Stimulated activated CD8-positive, alpha-beta memory T cell treated with anti-CD3 and anti-CD28 coated beads, Interleukin-15, amount 100 ng/mL, for 48 hours (primary cell): Measurements from ENCODE around the gene KIF20A.
A peak's percentile ranks its signal among the peaks of the same experiment; 100 is the strongest.
"Not testable (repeated sequence)": the region's sequence is repeated elsewhere in the genome, so short reads cannot be mapped to it uniquely, and the experiment has no call there.

Experiments
- DNase-seq, 2 donors: peaks; one replicate each; pipeline ENCODE4 v3.0.0-alpha.2; 2020; ENCODE audit warnings: low read depth in 2 of 2

KIF20A gene

GRCh38 chr5:138178516-138179276 is at the start of gene KIF20A, which contains the start of gene BRD8:
TSS of gene KIF20A (plus strand) at chr5:138179112. CDS start at chr5:138179681, 569 bp downstream.
TSS of gene BRD8 (minus strand) at chr5:138178630. CDS start at chr5:138178614, 16 bp downstream.
- DNase-seq, result peak; percentile 86 to 90

GRCh38 chr5:138129347-138129746 is 49.6 kb upstream of the KIF20A start:
- no peak for DNase-seq

DNA sequence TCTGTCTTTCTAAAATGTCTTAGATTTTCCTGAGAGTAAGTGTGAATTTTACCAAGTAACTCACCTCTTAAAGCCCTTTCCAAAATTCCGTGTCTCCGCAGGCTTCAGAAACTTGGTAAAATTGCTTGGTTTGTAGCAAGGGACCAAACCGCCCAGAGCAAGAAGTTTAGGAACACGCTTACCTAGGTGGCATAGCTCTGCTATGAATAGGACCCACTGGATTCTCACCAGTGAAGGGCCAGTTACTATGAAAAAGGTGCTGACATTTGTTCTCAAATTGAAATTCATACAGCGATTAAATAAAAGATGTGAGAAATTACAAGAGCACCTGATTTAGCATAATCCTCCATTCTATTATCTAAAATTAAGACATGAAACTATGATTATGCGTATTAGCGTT is 46.4 kb upstream of the KIF20A start:
- DNase-seq, result no peak

DNA sequence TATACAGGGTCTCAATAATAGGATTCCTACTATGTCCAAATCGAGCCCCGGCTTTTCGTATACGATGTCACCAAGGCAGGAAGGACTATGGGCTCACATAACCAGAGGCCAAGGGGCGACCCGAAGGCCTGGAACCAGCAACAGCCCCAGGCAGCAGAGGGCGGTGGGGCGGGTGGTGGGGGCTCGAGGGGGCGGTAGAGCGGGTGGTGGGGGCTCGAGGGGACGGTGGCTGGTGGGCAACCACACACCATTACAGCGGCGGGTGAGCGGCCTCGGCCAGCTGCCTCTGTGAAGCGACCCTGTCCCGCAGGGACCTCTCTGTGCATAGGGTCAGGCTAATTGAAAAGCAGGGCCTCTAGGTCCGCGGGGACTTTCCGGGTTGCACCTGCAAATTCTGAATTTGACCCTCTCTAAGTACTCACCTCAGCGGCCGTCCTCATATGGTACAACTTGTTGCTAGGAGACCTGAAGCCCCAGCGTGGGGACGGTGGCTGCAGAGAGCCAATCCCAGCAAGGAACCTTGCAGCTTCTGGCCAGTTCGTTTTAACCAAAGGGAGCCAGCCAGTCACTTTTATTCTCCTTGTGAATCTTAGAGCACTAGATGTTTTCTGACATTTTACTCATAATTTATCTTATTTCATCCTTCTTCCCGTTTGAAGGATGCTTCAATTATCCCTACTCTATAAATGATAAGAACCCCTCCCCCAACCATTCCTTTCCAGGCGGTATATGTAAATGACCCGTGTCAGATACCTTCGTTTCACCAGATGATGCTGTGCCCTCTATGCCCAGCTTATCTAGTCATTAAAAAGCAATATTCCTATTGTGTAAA is 39.7 kb upstream of the KIF20A start, which contains the start of gene NME5:
Gene NME5, minus strand, starts transcription at position 480 of the 832 bp plus-strand sequence. CDS start 648 bp downstream, outside the sequence.
- DNase-seq, result no peak

- no peak for DNase-seq
These were observed 39.2 kb upstream of the KIF20A start for GRCh38 chr5:138139781-138140090.

- no peak for DNase-seq
These were observed 38.6 kb upstream of the KIF20A start for GRCh38 chr5:138140268-138140667.

DNA sequence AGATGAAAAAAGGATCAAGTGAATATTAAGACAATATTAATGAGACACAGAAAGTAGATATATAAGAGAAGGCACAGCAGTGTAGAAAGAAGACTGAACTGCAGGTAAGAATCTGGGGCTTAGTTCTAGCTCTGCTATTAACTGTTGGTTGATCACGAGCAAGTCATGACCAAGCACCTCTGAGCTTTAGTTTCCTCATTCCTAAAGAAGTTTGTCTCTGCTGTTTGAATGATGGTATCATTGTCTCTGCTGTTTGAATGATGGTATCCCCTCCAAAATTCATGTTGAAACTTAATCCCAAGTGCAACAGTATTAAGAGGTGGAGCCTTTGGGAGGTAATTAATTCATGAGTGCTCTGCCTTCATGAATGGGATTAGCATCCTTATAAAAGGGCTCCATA is 37.2 kb upstream of the KIF20A start:
- DNase-seq, result no peak

DNA sequence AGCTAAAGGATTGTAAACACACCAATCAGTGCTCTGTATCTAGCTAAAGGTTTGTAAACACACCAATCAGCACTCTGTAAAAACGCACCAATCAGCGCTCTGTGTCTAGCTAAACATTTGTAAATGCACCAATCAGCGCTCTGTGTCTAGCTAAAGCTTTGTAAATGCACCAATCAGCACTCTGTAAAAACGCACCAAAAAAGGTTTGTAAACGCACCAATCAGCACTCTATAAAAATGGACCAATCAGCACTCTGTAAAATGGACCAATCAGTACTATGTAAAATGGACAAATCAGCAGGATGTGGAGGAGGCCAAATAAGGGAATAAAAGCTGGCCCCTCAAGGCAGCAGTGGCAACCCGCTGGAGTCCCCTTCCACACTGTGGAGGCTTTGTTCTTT is 35.3 kb upstream of the KIF20A start:
- DNase-seq, result not testable (repeated sequence)

DNA sequence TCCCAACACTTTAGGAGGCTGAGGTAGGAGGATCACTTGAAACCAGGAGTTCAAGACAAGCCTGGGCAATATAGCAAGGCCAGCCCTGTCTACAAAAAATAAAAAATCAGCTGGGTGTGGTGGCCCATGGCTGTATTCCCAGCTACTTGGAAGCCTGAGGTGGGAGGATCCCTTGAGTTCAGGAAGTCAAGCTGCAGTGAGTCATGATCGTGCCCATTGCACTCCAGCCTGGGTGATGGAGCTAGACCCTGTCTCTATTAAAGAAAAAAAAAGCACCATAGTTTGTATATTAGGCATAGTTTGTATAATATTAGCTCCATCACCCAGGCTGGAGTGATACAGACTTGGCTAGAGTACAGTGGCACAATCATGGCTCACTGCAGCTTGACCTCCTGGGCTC is 30.1 kb upstream of the KIF20A start:
- no peak for DNase-seq

DNA sequence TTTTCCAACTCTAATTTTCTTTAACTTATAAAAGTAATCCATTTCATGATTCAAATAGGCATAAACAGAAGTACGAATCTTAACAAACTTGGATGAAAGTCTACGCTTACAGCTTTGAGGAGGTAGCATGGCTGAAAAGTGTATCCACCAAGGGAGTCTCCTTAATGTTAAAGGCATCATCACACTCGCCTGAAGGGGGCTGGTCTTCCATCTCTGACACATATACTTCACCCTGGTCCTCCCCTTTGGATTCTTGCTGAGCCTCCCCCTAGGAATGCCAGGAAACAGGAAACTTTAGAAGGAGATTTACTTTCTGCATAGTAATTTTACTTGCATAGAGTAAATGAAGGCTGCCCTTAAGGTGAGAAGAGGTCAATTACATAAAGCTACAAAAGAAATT is 29.4 kb upstream of the KIF20A start:
- DNase-seq, result no peak

- DNase-seq, result not testable (repeated sequence)
These were observed 22.9 kb upstream of the KIF20A start for GRCh38 chr5:138155977-138156376.

GRCh38 chr5:138157626-138158025 is 21.3 kb upstream of the KIF20A start:
- no peak for DNase-seq

DNA sequence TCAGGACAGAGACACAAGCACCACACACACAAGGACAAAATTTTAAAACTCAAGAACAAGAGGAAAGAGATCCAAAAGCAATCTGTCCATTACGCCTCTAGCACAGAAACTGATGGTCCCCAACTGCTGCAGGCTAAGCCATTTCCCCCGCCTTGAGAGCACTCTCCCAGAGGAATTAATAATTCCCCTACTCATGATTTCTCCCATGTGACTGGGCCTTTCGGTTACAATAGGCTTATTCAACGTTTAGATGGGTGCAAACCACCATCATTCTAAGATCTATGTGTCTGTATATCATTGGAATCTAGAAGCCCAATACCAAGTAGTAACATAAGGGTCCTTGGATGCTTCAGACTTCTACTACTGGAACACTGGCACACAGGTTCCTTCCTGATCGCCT is 19.2 kb upstream of the KIF20A start:
- no peak for DNase-seq

GRCh38 chr5:138160706-138161105 is 18.2 kb upstream of the KIF20A start:
- no peak for DNase-seq

GRCh38 chr5:138163721-138164120 is 15.2 kb upstream of the KIF20A start:
- DNase-seq, result no peak

DNA sequence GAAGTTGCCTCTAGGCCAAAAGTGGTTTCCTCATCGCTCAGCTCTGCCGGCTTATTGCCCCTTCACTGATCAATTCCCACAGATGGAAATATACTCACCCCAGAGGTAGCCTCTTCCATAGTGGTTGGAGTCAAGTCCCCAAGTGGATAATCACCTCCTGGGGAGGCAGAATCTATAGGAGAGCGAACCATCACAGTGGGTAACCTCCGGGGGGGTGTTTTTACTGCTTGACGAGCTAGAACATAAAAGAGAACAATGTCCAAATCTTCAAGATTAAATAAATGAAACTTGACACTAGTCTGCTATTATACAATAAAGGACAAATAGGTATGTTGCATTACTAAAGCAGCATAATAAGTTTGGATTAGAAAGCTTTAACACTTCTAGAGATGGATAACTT is 9.8 kb upstream of the KIF20A start:
- no peak for DNase-seq

DNA sequence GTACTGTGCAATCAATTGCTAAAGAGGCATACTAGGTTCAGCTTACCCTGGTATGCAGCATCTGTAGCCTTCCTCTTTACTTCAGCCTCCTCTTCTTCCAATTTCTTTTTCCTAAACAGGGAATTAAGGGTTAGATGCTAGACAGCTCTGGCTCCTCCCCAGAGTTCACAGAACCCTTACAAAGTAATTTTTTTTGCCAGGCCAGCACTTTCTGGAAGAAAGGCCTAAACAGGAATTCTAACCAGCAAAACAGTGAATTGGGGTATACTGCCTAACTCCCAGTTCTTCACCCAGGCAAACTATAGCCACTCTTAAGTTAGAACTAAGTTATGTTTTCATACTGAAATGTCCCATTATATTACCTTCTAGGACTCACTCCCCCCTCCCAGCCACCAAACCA is 8.6 kb upstream of the KIF20A start:
- no peak for DNase-seq

DNA sequence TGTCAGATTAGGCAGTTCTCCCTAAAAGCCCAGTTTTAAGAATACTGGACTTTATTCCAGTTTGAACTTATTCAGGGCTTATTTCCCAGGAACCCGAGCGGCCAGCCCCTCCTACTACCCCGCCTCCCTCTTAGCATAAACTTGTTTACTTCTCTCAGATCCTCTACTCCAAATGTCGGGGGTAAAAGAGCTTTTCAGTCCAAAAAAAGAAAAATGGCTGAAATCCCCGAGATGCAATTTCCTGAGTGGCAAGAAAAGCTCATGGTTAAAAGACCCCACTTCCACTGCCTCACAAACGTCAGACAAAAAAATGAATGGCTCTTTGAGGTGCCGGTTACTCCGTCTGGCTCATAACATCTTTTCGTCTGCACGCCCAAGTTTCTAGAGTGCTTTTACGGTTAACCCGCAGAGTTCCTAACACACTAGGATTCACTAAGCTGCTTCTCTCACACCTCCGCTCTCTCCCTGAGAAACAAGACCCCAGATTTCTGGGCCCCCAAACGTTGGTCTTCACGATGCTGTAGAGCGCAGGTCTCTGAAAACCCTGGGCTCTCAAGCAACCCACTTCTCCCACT is 884 bp upstream of the KIF20A start:
- no peak for DNase-seq

DNA sequence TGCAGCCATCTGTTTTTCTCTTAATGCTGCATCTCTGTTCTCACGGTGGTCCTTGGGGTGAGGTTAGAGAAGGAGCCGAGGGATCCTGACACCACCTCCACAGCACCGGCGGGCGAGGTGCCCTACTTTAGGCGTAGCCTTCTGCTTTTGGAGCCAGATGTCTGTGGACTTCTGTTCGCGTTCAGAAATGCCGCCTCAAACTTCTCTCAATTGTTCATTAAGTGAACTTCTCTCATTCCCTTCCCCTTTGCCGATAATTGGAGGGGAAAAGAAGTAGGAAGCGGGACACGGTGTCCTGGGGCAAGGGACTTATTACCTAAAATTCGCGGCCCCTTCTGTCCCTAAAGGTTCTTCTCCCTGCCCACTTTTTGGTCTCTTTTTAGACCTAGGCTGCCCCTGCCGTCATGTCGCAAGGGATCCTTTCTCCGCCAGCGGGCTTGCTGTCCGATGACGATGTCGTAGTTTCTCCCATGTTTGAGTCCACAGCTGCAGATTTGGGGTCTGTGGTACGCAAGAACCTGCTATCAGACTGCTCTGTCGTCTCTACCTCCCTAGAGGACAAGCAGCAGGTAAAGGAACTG is 455 bp downstream of the KIF20A start:
- DNase-seq, result no peak

GRCh38 chr5:138180183-138180782 is 1.4 kb downstream of the KIF20A start:
- DNase-seq, result no peak

- no peak for DNase-seq
These were observed 1.9 kb downstream of the KIF20A start for GRCh38 chr5:138180841-138181240.

DNA sequence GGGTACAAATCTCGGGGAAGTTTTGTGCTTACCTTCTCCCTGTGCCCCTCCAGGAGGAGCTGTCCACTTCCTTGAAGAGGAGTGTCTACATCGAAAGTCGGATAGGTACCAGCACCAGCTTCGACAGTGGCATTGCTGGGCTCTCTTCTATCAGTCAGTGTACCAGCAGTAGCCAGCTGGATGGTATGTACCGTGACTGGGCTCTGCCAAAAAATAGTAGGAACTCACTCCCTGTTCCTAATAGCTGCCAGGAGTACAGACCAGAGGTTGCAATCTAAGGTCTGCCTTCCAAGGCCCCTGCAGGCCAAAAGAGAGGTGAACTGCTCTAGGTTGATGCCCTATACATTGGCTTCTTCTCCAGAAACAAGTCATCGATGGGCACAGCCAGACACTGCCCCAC is 3.9 kb downstream of the KIF20A start:
- DNase-seq, result no peak
